GM19468 (cell line): ENCODE results near the gene PEX1.
"Not testable (repeated sequence)": the region's sequence is repeated elsewhere in the genome, so short reads cannot be mapped to it uniquely, and the experiment has no call there.

ENCODE experiments used
- ATAC-seq: cut with Tn5 transposase; IDR thresholded peaks from one replicate; pipeline ENCODE4 v1.9.1; 2021; ENCODE audit warnings: mild to moderate bottlenecking, moderate library complexity, moderate number of reproducible peaks; ENCODE audit not compliant: unreplicated experiment; ENCODE audit errors: extremely low read depth

The PEX1 gene

GRCh38 chr7:92508946-92509345 is 19.4 kb downstream of the PEX1 start:
- no peak for ATAC-seq

- ATAC-seq, result no peak
Measured at GRCh38 chr7:92506363-92506762, 22.0 kb downstream of the PEX1 start.

GRCh38 chr7:92504563-92504962 is 23.8 kb downstream of the PEX1 start:
- ATAC-seq, result no peak

- no peak for ATAC-seq
Measured at GRCh38 chr7:92503767-92504166, 24.6 kb downstream of the PEX1 start.

- ATAC-seq, result no peak
Measured at GRCh38 chr7:92498557-92498956, 29.8 kb downstream of the PEX1 start.

- ATAC-seq, result no peak
Measured at GRCh38 chr7:92496876-92497275, 31.4 kb downstream of the PEX1 start.

- no peak for ATAC-seq
Measured at GRCh38 chr7:92489634-92490033, 38.7 kb downstream of the PEX1 start.

GRCh38 chr7:92487804-92488203 is 40.5 kb downstream of the PEX1 start:
- ATAC-seq, result no peak

- no peak for ATAC-seq
Measured at GRCh38 chr7:92485974-92486373, 42.3 kb downstream of the PEX1 start.

GRCh38 chr7:92485267-92485892 is 42.9 kb downstream of the PEX1 start:
- ATAC-seq, result no peak

GRCh38 chr7:92484226-92484625 is 44.1 kb downstream of the PEX1 start:
- ATAC-seq, result not testable (repeated sequence)

- not testable (repeated sequence) for ATAC-seq
Measured at GRCh38 chr7:92483624-92484023, 44.7 kb downstream of the PEX1 start.

GRCh38 chr7:92479146-92479545 is 49.2 kb downstream of the PEX1 start:
- not testable (repeated sequence) for ATAC-seq

- ATAC-seq, result no peak
Measured at GRCh38 chr7:92478711-92479110, 49.6 kb downstream of the PEX1 start.

GRCh38 chr7:92478095-92478494 is 50.2 kb downstream of the PEX1 start:
- no peak for ATAC-seq

- not testable (repeated sequence) for ATAC-seq
Measured at GRCh38 chr7:92477681-92478080, 50.6 kb downstream of the PEX1 start, which contains the start of gene ERVW-1. ERVW-1 (minus strand) TSS chr7:92477946; CDS start chr7:92470381, 7,565 bp downstream.

GRCh38 chr7:92475851-92476590 is 52.3 kb downstream of the PEX1 start:
- not testable (repeated sequence) for ATAC-seq

GRCh38 chr7:92475261-92475770 is 53.0 kb downstream of the PEX1 start:
- not testable (repeated sequence) for ATAC-seq

- not testable (repeated sequence) for ATAC-seq
Measured at GRCh38 chr7:92473989-92474388, 54.3 kb downstream of the PEX1 start.

GRCh38 chr7:92468589-92468988 is 59.7 kb downstream of the PEX1 start:
- not testable (repeated sequence) for ATAC-seq

GRCh38 chr7:92466682-92467081 is 61.6 kb downstream of the PEX1 start:
- ATAC-seq, result no peak
